Limb (tissue), 2 donors: ENCODE measurements around the gene ZDHHC11B.
"Not testable (repeated sequence)": the region's sequence is repeated elsewhere in the genome, so short reads cannot be mapped to it uniquely, and the experiment has no call there.

Source experiments
- DNase-seq, 2 donors: peaks; one replicate each; pipeline ENCODE4 v3.0.0-alpha.2; 2016; ENCODE audit errors: extremely low spot score in 2 of 2

ZDHHC11B gene

DNA sequence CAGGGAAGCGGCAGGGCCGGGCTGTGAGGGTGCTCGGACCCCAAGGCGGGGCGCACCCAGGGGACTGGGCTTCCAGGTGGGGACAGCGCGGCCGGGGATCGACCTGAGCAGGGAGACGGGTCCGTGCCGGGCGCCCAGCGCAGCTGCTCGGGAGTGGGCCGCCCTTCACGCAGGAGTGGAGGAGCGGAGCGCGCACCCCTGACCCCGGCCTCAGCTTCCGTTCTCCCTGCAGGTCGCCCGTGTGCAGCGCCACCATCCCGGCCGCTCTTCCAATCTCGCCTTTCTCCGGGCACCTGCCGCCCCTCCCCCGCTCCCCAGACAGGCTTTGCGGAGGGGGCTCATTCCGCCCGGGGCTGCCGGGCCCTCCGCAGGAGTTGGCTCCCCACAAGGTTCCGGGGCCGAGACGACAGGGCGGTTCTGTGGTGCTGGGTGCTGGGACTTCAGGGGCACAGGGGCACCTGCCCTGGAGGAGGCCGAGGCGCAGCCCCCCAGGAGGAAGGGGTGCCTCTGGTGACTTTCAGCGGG is 714 bp upstream of the ZDHHC11B start:
- peak in 1 of 2 donors; percentile 36 for DNase-seq

DNA sequence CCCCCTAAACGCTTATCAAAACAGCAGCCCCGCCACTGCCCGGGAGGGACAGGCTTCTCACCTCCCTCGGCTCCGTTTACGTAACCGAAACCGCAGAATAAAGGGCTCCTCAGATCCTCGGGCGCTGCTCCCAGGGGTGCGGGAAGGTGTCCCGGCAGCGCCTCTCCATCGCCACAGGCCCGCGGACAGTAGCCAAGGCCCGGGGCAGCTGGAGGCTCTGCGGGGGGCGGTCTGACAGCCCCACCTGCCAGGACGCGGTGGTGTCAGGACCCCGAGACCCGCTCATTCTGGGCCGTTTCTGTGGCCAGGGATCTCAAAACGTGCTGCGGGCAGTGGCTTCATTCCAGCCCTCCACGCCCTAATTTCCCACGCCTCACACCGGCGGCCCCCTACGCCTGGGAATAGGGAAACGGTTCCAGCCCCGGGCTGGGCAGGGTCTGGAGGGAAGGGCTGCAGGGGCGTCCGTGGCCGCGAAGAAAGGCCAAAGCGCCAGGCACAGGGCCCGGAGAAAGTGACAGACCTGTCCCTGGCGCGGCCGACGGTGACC is 575 bp downstream of the ZDHHC11B start:
- peak in 1 of 2 donors; percentile 44 for DNase-seq

DNA sequence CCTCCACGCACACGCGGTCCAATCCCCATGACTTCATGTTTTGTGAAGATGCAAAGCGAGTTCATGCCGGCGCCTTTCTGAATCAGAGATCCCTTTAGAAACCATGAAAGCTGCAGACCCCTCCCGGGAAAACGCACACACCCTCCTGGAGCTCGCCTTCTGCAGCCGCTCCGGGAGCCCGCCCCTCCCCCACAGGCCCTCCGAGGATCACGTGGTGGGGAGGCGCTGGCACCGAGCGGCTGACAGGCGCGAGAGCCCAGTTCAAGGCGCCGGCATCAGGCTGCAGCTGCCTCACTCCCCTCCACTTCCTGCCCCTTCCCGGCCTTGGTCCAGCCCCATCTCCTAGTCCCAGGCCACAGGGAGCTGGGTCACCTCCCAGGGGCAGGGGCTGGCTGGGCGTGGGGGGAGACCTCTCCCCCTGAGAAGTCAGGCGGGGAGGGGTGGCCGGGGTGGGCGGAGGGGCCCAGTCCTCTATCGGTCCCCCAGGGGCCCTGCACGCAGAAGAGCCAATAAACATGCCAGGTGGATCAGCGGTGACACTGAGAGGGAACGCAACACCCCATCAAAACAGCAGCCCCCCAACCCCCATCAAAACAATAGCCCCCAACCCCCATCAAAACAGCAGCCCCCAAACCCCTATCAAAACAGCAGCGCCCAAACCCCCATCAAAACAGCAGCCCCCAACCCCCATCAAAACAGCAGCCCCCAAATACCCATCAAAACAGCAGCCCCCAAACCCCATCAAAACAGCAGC is 1.3 kb downstream of the ZDHHC11B start:
- peak in 1 of 2 donors; percentile 32 for DNase-seq

- not testable (repeated sequence) for DNase-seq
Measured at GRCh38 chr5:782356-782755, 2.2 kb downstream of the ZDHHC11B start.

- DNase-seq: not testable (repeated sequence)
Measured at GRCh38 chr5:780571-780970, 4.0 kb downstream of the ZDHHC11B start.

DNA sequence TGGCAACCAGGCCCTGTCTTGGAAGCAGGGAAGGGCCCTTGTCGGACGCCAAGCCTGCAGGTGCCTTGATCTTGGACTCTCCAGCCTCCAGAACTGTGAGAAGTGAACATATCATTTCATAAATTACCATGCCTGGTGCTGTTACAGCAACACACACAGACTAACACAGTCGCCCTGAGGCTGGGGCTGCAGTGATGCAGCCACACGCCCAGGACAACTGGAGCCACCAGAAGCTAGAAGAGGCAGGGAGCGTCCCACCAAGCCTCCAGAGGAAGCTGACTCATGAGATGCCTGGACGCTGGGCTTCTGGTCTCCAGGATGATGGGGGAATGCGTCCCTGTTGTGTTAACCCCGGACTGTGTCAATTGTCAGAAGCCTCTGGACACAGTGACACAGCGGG is 5.6 kb downstream of the ZDHHC11B start:
- DNase-seq: not testable (repeated sequence)

DNA sequence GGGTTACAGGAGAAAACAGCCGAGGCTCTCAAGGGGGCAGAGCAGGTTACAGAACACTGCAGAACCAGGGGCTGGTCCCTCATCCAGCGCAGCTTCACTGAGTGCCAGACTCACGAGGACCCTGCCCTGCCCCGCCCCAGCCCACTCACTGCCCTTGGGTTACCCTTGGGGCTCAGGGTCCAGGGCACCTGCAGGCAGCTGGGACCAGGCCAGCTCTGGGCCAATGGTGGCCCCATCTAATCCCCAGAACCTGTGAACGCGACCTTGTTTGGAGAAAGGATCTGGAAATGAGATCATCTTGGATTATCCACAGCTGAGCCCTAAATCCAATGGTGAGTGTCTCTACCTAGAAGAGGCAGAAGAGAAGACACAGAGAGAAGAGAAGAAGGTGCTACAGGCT is 6.1 kb downstream of the ZDHHC11B start:
- DNase-seq: not testable (repeated sequence)

GRCh38 chr5:777756-778161 is 6.8 kb downstream of the ZDHHC11B start:
- DNase-seq: peak in 1 of 2 donors; percentile 42

DNA sequence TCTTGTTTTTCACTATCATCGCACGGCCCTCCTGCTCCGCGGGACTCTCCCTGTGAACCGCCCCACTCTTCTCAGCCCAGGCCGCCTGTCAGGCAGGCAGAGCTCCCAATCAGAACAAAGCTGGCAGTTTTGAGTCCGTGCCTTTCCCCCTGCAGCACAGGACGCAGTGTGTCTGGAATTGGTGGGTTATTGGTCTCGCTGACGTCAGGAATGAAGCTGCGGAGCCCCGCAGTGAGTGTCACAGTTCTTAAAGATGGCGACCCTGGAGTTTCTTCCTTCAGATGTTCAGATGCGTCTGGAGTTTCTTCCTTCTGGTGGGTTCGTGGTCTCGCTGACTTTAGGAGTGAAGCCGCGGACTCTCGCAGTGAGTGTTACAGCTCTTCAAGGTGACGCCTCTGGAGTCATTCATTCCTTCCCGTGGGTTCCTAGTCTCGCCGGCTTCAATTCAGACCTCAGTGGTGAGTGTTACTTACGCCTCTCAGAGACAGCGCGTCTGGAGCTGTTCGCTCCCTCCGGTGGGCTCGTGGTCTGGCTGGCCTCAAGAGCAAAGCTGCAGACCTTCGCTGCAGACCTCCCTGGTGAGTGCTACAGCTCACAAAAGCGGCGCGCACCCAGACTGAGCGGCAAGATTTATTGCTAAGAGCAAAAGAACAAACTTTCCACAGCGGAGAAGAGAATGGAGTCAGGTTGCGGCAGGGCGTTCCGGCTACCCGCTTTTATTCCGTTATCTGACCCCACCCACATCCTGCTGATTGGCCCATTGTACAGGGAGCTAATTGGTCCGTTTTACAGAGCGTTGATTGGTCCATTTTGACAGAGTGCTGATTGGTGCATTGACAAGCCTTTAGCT is 7.4 kb downstream of the ZDHHC11B start:
- peak; percentile 43 to 53 for DNase-seq

GRCh38 chr5:775961-776861 is 8.3 kb downstream of the ZDHHC11B start:
- DNase-seq: no peak

DNA sequence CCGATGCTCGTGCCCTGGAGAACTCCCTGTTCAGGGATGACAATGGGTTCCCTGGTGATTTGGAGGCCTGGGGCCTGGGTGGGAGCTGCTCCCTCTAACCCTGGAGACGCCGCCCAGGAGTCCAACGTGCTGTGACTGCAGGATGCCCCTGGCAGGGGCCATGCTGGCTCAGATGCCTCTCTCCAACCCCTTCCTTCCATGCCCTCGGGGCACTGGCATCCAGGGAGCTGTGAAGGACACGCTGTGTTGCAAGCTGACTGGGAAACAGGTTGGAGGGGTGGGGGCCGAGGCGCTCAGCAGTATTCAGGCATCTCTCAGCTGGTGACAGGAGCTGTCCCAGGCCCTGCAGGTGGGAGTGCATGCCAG is 9.0 kb downstream of the ZDHHC11B start:
- peak in 1 of 2 donors; percentile 27 for DNase-seq

GRCh38 chr5:774854-775505 is 9.5 kb downstream of the ZDHHC11B start:
- peak in 1 of 2 donors; percentile 29 for DNase-seq

DNA sequence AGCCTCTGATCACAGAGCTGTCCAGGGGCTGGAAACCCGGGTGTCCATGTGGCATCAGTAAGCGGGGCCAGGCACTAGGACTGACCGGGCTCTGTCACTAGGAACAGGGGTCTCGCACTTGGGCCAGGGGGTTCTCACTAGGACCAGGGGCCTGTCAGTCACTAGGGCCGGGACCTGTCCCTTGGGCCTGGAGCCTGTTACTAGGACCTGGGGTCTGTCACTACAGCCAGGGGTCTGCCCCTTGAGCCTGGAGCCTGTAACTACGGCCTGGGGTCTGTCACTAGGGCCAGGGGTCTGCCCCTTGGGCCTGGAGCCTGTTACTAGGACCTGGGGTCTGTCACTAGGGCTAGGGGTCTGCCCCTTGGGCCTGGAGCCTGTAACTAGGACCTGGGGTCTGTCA is 10.2 kb downstream of the ZDHHC11B start:
- peak in 1 of 2 donors; percentile 29 for DNase-seq

DNA sequence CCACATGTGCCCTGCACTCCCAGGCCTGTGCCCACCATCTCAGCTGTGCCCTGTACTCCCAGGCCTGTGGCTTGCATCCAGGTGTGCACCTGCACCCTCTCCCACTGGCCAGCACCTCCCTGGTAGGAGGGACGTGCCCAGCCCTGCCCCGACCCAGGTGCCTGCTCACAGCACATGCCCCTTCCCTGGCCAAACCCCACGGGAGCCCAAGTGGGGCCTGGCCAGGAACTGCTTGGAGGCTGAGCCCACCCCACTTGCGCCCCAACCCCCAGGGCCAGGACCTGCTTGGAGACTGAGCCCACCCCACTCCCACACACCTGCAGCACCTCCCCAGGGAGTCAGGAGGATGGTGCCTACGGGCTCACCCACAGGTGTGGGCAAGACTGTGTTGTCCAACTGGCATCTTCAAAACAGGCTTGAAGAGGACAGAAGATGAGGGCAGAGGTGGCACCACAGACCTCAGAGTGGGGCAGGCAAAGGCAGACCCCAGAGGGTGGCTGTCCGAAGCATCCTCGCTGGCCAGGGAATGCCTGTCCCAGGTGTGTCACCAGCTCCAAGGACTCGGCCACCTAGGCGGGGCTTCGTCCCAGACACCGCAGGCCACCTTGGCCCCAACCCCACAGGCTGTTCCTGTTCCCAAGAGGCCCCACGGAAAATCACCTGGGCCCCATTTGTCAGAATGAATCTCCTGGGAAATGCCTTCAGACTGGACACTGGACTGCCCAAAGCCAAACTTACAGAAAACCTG is 10.8 kb downstream of the ZDHHC11B start:
- peak in 1 of 2 donors; percentile 29 for DNase-seq

DNA sequence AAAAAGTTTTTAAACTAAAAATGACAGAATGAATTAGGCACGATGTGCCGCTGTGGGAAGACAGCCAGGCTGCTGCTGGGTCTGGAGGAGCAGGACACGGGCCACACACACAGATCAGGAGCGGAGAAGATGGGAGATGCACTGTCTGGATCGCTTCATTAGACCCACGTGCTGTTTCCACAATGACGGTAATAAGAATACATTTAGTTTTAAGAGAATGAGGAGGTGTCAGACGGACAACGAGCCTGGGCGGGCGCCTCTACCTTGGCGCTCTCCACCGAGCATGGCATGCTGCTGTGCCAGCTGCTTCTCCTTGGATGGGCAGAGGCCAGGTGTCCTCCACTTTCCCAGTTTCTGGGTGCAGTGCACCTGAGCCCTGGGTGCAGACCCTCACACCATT is 11.6 kb downstream of the ZDHHC11B start:
- peak in 1 of 2 donors; percentile 11 for DNase-seq

DNA sequence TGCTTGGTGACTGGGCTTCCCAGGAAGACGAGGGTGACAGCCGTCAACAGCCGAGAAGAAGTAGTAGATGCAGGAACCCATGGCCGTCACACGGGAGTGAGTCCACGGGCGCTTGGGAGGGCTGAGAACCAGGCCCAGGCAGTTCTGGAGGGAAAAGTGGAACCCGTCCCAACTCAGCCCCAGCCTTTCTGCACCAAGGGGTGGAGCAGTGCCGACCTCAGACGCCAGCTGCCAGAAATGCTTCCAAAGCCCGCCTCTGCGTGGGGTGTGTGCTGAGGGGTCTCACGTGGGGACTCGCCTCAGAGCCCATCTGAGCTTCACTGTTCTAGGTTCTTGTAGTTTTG is 12.0 kb downstream of the ZDHHC11B start:
- not testable (repeated sequence) for DNase-seq

DNA sequence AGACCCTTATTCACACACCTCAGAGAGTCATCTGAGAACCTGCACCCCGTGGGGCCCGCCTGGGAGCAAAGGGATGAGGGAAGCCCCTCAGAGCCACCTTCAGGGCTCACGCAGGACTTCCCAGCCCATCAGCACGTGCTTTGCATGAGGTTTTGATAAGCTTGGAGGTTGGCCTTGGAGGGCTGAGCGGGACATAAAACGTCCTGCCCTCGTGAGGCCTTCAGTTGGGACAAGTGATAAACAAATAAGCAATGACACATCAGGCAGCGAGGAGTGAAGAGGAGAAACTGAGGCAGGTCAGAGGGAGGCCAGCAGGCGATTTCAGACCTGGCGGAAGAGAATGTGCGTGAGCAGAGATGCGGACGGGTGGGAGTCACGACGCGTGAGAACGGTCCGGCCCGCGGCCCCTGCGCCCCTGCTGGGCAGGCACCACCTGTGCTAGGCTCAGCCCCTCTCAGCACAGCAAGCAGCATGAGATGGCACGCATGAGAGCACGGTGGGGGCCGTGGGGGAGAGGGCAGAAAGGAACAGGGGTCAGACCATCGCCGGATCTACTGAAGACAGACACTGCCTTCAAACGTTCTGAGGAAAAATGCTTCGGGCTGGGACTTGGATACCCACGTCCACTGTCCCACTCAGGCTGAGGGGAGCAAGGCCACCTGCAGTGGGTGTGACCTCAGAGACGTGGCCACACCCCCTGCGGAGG is 12.5 kb downstream of the ZDHHC11B start:
- not testable (repeated sequence) for DNase-seq

DNA sequence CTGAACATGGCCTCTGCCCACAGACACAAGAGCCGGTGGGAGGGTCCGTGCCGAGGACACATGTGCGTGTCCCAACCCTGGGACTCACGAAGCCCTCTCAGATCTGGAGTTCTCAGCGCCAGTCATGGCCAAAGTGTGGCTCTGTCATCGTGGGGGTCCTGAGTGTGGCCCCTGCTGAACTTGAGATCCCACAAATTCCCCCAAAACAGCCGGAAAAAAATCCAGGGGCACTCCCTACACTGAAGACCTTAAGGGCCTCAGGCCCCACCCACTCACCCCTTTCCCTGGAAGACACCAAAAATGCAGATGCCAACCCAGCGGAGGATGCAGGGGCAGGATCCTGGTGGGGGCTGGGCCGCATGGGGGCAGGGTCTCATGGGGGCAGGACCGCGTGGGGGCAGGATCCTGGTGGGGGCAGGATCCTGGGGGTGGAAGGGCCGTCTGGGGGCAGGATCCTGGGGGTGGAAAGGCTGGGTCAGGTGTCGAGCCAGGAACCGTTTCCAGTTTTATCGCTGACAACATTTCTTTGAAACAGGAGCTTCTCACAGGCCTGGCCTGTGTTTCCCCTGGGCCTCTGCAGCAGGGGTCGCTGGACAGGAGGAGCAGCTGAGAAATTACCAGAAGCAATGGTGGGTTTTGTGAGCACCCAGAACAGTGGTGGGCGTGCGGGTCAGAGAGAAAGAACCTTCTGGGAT is 13.3 kb downstream of the ZDHHC11B start:
- peak in 1 of 2 donors; percentile 31 for DNase-seq

DNA sequence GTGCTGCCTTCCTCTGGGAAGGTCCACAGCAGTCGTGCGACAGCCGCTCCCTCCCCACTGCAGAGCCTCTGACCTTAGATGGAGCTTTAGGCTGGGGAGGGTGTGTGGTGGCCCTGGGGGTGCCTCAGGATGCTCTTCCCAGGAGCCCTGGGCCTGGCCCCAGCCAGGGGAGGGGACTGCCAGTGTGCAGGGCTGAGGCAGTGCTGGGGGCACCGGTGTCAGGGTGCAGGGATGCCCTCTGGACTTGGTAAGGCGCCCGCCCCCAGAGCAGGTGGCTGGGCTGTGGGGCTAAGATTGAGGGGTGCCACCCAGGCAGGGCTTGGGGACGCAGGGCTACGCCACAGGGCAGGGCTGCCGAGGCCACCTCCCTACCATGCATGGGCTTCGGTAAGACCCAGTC is 13.9 kb downstream of the ZDHHC11B start:
- peak in 1 of 2 donors; percentile 29 for DNase-seq
